Suppressor macrophage (primary cell): ENCODE measurements around the gene ZC3H18.

ENCODE experiments used
- DNase-seq, 4 experiments: peaks; one replicate each; pipeline ENCODE4 v3.0.0-alpha.2; 2020 to 2022

Gene ZC3H18

GRCh38 chr16:88584676-88585075, 14.5 kb downstream of the ZC3H18 start:
- no peak for DNase-seq

GRCh38 chr16:88585269-88585668, 15.1 kb downstream of the ZC3H18 start:
- no peak for DNase-seq

- no peak for DNase-seq
Measured at GRCh38 chr16:88585927-88586581, 15.9 kb downstream of the ZC3H18 start.

- no peak for DNase-seq
Measured at GRCh38 chr16:88588148-88588547, 17.9 kb downstream of the ZC3H18 start.

- no peak for DNase-seq
Measured at GRCh38 chr16:88588754-88589153, 18.6 kb downstream of the ZC3H18 start.

- DNase-seq, result no peak
Measured at GRCh38 chr16:88589441-88589840, 19.2 kb downstream of the ZC3H18 start.

GRCh38 chr16:88591577-88592021, 21.4 kb downstream of the ZC3H18 start:
- DNase-seq, result peak; percentile 94 to 97 (median 96)

- no peak for DNase-seq
Measured at GRCh38 chr16:88593061-88593460, 22.9 kb downstream of the ZC3H18 start.

- DNase-seq, result no peak
Measured at GRCh38 chr16:88593489-88593888, 23.3 kb downstream of the ZC3H18 start.

- DNase-seq, result no peak
Measured at GRCh38 chr16:88593910-88594309, 23.7 kb downstream of the ZC3H18 start.

- no peak for DNase-seq
Measured at GRCh38 chr16:88595101-88595500, 24.9 kb downstream of the ZC3H18 start.

GRCh38 chr16:88595921-88596320, 25.7 kb downstream of the ZC3H18 start:
- DNase-seq, result no peak

GRCh38 chr16:88596483-88596882, 26.3 kb downstream of the ZC3H18 start:
- peak; percentile 41 to 78 (median 57) for DNase-seq

- DNase-seq, result no peak
Measured at GRCh38 chr16:88597856-88598491, 27.8 kb downstream of the ZC3H18 start.

GRCh38 chr16:88599092-88599733, 29.0 kb downstream of the ZC3H18 start:
- peak; percentile 92 to 96 (median 93) for DNase-seq

GRCh38 chr16:88599825-88600538, 29.8 kb downstream of the ZC3H18 start:
- peak in 2 of 4 experiments; percentile 24 to 28 for DNase-seq

- DNase-seq, result no peak
Measured at GRCh38 chr16:88600539-88600896, 30.3 kb downstream of the ZC3H18 start.

GRCh38 chr16:88601313-88602036, 31.3 kb downstream of the ZC3H18 start:
- no peak for DNase-seq

GRCh38 chr16:88602091-88602490, 31.9 kb downstream of the ZC3H18 start:
- no peak for DNase-seq

- no peak for DNase-seq
Measured at GRCh38 chr16:88605186-88606147, 35.3 kb downstream of the ZC3H18 start.

GRCh38 chr16:88606148-88606757, 36.0 kb downstream of the ZC3H18 start:
- DNase-seq, result no peak
